HG03565 (cell line): ENCODE results near the gene B4GALT6.
A peak's percentile ranks its signal among the peaks of the same experiment; 100 is the strongest.

ENCODE experiments used
- ATAC-seq: cut with Tn5 transposase; IDR thresholded peaks from one replicate; pipeline ENCODE4 v1.9.1; 2021; ENCODE audit warnings: mild to moderate bottlenecking, moderate library complexity; ENCODE audit not compliant: unreplicated experiment

B4GALT6 gene

DNA sequence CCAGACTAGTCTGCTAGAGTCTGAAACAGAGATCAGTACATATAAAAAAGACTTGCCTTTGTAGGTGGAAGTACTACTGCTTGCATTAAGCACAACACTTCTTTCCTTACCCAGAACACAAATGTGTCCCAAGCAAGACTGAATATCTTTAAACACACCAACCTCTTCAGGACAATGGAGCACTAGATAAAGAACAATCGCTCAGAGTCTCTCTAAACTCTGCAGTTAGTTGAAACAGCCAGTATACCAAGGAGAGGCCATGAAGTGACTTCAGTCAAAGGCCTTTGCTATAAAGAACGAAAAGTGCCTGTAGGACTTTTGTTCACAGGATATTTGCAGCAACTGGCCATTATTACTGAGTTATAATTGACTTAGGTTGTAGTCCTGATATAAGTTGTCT is 9.9 kb upstream of the B4GALT6 start:
- no peak for ATAC-seq

DNA sequence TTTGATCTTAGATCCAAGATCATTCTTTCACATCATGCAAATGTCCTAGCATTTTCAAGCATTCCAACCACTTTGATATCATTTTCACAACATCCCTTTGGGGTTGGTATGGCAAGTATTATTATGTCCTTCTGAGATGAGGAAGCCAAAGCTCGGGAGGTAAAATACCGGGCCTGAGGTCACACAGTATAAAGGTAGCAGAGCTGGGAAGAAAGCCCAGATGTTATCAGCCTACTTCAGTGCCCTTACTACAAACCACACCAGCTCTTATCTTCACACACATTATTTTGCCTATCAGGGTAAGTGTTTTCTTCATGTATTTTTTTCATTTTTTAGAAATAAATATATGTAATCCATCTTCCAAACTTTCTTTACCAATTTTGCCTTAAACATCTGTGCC is 4.2 kb upstream of the B4GALT6 start:
- ATAC-seq, result no peak

DNA sequence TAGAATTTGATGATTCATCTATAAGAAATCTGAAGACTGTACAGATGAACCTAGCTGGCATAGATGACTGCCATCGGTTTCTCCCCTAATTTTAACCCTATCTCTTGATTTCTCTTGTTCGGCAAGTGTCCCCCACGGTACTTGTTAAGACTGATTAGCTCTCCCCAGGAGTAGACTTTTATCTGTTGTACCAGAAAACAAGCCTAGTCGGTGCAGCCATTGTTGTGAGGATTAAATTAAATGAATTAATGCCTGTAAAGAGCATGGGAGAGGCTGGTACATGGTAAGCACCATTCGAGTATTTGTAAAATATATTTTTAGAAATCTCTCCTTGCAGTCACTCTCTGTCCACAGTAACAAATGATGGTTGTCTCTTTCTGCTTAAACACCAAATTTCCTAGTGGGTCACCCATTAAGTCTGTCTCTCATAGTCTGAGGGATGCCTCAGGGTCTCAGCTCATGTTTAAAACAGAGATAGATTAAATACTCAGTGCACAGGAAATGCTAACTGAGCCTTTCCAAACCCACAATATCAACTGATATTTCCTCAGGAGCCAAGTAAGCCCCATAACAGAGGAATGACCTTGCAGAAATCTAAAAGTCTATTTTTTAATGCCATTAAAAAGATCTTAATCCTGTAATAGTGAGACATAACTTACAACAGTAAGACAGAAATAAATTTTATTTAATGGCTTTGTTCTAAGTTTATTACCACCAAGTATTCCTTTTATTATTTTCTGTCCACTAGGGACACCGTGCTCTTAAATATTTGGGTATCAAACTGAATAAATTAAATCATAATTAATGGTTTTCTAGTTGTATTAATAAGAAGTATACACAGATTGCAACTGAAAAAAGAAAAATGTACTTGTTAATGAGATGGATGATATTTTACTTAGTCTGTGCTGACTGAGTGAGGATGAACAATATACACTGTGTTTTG is 2.9 kb upstream of the B4GALT6 start:
- no peak for ATAC-seq

DNA sequence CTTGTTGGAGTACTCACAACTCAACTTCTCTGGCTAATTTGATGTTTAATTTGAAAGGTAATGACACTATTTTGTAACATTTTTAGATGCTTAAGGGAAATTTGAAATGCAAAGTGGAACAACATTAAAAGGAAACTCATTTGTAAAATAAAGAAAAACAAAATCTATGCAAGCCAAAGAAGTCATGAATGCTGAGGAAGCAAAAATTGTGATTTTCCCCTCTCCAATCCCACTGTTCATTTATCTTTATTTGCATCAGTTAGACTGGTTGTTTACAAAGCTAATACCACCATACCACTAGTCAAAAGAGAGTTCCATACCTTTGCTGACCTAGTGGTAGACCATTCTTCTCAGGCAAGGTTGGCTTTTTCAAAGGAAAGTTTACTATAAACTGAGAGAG is 2.2 kb upstream of the B4GALT6 start:
- ATAC-seq, result no peak

DNA sequence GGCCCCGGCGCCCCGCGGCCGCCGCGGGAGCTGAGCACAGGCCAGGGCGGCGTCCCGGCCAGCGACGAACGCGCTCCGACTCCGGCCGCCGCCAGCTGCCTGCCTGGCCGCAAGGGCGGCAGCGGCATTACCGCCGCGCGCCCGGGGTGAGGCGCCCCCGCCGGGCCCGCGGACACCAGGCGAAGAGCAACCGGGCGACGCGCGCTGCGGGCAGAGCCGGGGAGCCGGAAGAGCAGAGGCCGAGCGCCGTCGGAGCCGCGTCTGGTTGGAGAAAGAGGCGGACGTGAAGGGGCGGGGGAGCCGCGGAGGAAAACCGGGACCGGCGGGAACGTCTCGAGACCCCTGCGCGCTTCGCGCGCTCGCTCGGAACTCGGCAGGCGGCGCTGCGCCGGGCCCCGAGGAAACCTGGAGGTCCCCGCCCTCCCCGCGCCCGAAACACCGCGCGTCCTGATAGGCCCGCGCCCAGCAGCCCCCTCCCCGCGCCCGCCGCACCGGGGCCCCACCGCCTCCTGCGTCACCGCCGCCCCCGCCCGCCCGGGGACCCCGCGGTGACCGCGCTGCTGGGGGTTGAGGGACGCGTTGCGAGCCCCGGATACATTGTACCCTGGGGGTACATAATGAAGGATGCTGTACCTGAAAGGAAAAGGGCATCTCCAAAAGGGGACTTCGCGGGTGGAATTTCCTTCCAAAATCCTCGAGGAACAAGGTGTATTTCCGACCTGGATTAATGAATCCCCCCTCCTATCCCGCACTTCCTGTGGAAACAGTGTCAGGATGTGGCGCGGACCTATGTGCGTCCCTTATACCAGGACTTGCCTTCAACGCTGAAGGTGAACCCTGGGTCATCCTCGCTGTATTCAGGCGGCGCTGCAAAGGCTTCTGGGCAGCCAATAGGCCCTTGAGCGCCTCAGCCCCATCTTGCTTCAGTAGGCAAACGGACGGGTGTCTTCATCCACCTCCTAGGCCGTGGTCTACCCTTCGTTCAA is 1.0 kb upstream of the B4GALT6 start:
- peak; percentile 63 for ATAC-seq

DNA sequence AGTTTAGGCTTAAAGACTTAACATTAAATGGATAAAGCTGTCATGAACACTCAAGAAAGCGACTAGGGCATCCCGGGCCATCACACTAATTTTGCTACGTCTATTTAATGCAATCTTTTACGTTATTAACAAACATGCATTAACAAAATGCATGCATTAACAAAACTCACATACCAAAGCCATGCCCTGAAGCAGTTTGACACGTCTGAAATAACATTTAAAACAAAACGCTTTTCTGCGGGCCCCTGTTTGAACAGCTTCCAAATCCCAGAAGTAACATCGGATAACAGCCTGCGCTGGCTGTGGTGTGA is 458 bp downstream of the B4GALT6 start:
- ATAC-seq, result no peak

DNA sequence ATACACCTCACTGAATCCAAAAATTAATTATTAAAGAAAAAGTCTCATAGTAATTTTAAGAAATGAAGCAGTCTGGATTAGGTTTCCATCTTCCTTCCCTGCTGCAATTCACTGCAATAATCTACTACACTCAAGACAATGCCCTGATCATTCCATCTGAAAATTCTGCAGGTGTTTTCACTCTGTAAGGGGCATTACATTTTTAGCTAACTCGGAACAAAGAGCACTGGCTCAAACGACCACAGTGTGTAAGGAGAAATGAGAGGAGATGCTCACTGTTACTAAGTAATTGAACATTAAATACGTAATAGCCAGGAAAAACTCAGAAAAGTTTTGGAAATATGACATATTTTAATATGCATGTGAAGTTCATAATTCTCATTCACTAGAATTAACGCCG is 1.3 kb downstream of the B4GALT6 start:
- ATAC-seq, result no peak

DNA sequence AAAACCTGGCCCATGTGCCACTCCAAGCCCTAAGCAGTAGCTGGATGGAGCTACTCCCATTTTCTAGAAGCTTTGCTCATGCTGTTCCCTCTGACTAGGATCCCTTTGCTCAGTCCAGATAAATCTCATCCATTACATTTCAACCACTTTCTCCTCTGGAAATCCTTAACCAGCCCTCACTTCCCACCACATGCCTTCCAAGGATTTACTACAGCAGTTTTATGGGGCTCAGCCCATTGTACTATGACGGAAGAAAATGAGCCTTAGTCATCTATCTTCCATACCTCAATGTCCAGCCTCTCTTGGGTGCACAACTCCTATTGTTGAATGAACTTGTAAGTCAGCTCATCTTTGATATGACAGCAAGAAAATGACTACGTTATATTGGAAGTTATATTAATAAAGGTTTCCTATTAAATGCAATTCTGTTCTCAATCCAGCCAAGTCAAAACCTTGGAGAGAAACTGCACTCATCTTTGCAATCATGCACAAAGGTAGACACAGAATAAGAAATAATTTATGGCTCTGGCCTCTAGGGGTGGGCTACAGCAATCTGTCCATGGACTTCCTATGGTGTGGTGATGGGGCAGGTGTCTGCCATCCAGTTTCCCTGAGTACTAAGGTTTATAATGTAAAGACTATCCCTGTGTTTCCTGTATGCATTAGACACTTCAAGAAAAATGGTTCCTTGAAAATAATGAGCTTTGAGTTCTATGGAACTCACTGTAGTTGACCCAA is 3.4 kb downstream of the B4GALT6 start:
- no peak for ATAC-seq

DNA sequence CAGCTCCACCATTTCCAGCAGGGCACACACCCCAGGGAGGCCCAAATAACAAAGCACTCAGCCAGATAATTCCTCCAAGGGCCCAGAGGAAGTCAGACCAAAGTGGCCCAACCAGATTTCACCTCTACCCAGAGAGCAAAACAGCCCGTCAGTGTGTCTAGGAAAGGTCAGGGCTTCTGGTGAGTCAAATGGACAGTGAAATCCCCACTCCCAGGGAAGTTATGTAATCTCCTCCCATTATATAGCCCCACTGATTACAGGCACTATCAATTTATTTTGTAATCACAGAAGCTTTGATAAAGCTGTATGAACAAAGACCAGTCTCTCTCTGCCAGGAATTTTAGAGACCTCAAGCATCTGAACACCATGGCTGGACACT is 4.0 kb downstream of the B4GALT6 start:
- ATAC-seq, result no peak

DNA sequence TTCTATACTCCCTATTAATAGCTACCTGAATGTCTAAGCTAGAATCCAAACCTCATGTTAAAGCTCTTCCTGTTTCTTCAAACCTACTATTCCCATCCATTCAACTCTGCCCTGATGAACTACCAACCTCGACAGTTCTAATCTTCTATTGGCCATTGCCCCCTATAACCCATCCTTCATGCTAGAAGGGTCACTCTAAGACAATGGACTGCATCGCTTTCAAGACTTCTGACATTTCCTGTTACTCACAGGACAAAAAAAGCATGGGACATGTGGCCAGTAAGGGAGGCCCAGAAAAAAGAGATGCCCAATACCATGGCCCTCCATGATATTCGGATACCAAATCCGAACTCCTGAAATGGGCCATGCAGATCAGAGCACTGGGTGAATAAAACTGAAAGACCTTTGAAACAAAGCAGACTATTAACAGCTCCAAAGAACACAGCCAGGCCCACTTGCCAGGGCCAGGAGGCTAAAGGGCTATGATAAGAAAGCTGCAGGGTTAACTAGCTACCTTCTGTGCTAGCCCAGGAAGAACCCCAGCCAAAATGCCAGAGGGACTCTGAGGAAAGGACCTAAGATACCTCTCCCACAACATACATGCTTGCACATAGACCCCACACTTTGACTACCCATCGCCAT is 4.5 kb downstream of the B4GALT6 start:
- ATAC-seq, result no peak

DNA sequence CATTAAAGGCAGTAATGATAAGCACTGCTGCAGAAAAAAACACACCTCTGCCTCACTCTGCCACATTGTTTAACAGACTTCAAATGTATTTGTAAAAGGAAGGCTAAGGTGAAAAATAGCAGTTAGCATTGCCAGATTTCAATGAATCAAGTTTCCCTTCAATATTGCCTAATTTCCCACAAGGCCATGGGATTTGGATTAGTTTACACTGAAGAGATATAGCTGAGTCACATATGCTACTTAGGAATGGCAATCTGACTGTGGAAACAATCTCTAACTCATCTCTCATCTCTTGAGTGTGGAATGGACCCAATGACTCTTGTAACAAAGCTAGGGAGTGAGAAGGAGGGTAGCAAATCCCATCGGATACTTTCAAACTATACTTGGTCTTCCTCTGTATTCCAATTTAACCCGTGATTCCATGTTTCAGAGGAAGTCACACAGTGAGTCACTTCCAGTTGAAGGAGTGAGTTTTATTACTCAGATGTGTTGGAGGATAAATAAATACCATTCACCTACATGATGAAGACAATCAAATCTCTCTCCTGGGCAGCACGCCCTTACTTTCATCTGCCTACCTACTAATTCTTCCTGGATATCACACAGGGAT is 5.1 kb downstream of the B4GALT6 start:
- ATAC-seq, result no peak

DNA sequence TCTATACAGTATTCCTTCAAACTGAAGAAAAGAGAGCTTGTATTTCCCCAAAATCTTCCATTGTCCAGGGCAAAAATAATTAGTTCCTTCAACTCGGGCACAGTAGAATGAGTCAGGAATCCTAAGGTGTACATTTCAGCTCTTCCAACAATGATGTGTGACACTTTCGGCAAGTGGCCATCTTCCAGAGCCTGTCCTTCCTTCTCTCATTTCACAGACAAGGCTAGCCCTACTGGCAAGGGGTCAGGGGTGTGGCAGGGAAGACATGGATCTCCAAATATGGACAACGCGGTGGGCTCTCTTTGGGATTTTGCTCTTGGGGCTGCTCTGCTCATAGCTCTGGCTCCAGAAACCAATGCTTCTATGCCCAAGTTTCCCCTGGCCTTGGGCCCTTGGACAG is 6.0 kb downstream of the B4GALT6 start:
- ATAC-seq, result no peak

DNA sequence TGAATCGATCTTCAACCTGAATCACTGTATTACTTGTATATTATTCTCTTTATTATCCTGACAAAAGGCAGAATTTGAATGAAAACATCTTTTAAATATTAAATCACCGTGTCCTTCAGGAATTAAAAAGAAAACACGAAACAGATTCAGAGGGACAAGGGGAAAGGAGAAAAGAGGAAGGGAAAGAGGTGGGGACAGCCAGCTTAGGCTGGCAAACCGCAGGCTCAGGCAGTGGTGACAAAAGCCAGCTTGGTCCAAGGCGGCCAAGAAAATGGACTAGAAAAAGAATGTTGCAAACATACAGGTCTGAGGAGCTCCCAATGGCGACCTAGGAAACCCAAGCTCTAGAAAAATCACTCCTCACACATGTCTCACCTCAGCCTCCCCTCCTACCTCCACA is 6.8 kb downstream of the B4GALT6 start:
- ATAC-seq, result no peak

DNA sequence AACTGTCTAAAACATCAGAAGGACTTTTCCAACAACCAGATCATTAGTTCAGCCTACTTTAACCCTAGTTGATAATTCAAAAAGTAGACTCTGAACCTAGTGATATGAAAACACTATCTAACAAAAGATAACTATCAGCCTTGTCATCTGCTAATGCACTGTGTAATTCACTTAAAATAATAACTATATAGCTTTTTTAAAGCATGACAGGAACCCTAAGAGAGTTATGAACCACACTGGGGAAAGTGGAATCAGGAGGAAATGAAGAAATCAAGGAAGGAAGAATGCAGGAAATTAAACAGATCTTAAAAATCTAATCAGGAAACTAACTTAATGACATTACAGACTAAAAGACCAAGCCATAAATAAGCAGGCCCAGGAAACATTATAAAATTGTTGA is 9.0 kb downstream of the B4GALT6 start:
- no peak for ATAC-seq

DNA sequence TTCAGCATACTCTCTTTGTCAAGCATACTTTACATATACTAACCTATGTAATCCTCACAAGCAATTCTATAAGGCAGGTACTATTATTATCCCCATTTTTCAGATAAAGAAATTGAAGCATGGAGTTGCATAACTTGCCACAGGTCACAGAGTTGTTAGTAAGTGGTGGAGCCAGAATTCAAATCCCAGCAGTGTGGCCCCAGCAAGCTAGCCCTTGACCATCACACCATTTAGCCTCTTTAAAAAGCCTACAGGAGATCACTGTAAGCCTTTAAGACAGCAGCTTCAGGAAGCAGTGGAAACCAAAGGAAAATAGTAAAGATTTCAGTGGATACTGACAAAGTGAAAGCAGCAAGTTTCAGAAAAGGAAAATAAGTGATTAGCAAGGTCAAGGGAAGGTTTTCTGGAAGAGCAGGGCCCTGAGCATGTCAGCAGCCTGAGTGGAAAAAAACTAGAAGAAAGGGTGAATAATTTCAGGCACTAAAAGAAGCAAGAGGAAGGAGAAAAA is 11.7 kb downstream of the B4GALT6 start:
- no peak for ATAC-seq

DNA sequence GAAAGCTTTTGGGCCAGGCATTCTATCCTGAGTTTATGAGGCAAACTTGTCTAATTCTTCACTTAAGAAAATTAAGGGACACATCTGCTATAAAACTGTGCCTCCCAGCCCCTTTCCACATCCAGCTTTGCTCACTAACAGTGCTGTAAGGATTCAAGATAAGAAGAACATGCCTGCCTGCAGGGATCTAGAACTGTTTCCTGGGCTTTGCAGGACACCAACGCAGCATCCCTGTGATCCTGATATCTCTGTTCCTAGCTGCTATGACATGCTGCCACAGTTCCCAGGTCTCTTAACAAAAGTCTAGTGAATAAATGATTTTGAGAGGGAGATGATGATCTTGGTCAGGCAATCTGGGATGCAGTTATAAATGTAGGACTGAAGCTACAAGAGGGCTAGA is 12.4 kb downstream of the B4GALT6 start:
- ATAC-seq, result no peak

DNA sequence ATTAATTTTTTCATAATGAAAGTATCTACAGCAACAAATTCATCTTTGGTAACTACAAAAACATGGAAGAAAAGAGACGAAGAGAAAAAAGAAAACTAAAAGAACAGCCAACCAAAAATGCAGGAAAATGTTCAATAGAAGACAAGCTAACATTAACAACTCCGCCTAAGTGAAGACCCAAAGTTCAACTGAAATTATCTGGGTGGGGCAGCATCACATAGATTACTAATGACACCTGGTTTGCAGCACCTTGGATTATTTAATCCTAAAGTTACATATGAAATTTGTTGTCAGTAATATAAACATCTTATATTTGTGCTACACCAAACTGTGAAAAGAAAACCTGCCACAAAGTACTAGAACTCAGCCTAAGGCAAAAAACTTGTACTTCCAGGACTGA is 14.8 kb downstream of the B4GALT6 start:
- no peak for ATAC-seq

DNA sequence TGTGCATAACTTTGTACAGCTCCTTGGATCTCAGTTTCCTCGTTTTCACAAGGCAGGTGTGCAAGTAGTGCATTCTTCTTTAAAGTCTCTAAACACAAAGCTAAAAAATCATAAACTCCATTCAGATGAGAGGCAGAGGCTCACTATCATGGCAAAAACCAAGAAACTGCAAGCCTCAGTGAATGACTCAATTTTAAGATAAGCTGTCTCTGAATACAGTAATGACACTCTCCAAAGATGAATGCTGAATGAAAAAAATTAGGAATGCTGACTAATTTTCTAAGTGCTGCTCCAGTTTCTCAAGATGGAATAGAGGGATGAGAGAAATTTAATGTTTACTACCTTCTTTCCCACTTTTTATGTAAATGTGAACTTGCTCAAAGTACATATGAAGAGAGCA is 17.2 kb downstream of the B4GALT6 start:
- ATAC-seq, result no peak

DNA sequence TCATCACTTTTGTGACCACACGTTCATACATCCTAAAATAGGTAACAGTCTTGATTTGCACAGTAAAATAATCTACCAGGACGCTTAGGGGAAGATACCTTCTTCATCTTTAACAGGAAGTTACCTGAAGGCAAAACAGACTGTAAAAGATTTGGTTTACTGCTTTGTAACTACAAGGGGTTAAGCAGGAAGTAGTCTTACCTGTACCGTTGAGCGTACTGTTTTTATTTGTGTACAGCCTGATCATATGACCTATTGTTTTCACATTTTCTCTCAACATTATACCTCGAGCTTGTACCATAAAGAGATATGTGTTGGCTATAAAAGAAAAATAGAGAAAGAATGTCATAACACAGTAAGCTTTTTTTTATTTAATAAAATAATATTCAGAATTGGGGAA is 18.3 kb downstream of the B4GALT6 start:
- no peak for ATAC-seq

DNA sequence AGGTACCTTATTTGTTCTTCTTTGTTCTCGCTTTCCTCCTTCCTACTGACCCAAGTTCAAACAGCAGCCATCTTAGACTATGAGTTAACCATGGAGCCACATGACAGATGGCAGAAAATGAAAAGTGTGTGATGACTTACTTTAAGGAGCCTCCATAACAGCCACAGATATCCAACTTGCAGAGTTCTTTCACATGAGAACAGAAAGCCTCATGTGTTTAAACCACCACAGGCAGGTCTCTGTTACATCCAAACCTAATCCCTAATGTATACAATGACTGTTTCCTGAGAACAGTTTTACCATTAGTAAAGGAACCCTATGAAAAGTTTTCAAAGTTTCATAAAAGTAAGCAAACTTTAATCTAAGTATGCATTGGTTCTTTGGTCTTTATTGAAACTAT is 20.3 kb downstream of the B4GALT6 start:
- no peak for ATAC-seq
